ENCODE results near the gene CRYBG3. TPM values are rescaled to one million over a fixed set of nuclear protein-coding genes. Genes with fewer than 3 reads are reported as not detected.

The CRYBG3 gene
- total RNA-seq, 1 donor from 2014 or later: 6.5 TPM

- no peaks in the 10 kb centered on the region for H3K4me1 Mint-ChIP-seq
- peaks cover 14% of the 10 kb centered on the region for H3K36me3 Mint-ChIP-seq (ENCODE audit: low read depth)
- no peak overlapping the region for H3K4me3 Mint-ChIP-seq
- peaks cover 4% of the 10 kb centered on the region for H3K9me3 Mint-ChIP-seq
- TF ChIP-seq CTCF (conservative IDR thresholded peaks at IDR 0.05): no peak
- no peak overlapping the region for H3K27ac Mint-ChIP-seq (ENCODE audit: unreplicated experiment)
- DNase-seq (ENCODE audit: low read depth, low spot score): no peak
- H3K27me3 Mint-ChIP-seq (ENCODE audit: low read depth): no peaks in the 10 kb centered on the region
Observed at GRCh38 chr3:97871801-97872524, 50.2 kb downstream of the CRYBG3 start.

- no peak for TF ChIP-seq CTCF (conservative IDR thresholded peaks at IDR 0.05)
- DNase-seq (ENCODE audit: low read depth, low spot score): no peak
- no peak overlapping the region for H3K27ac Mint-ChIP-seq (ENCODE audit: unreplicated experiment)
- no peak overlapping the region for H3K4me3 Mint-ChIP-seq
- no peaks in the 10 kb centered on the region for H3K27me3 Mint-ChIP-seq (ENCODE audit: low read depth)
- H3K9me3 Mint-ChIP-seq: peaks cover 4% of the 10 kb centered on the region
- no peaks in the 10 kb centered on the region for H3K4me1 Mint-ChIP-seq
- peaks cover 14% of the 10 kb centered on the region for H3K36me3 Mint-ChIP-seq (ENCODE audit: low read depth)
Observed at GRCh38 chr3:97872525-97873042, 50.8 kb downstream of the CRYBG3 start.

- Mint-ChIP-seq H3K27ac (ENCODE audit: unreplicated experiment) (no peak overlapping the region), H3K4me1 (no peaks in the 10 kb centered on the region), H3K4me3 (no peak overlapping the region), H3K27me3 (ENCODE audit: low read depth) (no peaks in the 10 kb centered on the region), H3K9me3 (peaks cover 4% of the 10 kb centered on the region), H3K36me3 (ENCODE audit: low read depth) (peaks cover 5% of the 10 kb centered on the region)
- no peak for DNase-seq (ENCODE audit: low read depth, low spot score)
- no peak for TF ChIP-seq CTCF (conservative IDR thresholded peaks at IDR 0.05)
Observed at GRCh38 chr3:97880267-97880666, 58.5 kb downstream of the CRYBG3 start.

GRCh38 chr3:97882975-97883598 lies 61.3 kb downstream of the CRYBG3 start:
- Mint-ChIP-seq H3K9me3 (no peaks in the 10 kb centered on the region), H3K4me1 (no peaks in the 10 kb centered on the region), H3K27ac (ENCODE audit: unreplicated experiment) (no peak overlapping the region), H3K27me3 (ENCODE audit: low read depth) (no peaks in the 10 kb centered on the region), H3K4me3 (no peak overlapping the region), H3K36me3 (ENCODE audit: low read depth) (peaks cover 7% of the 10 kb centered on the region)
- DNase-seq (ENCODE audit: low read depth, low spot score): no peak
- TF ChIP-seq CTCF (conservative IDR thresholded peaks at IDR 0.05): no peak

- H3K27me3 Mint-ChIP-seq (ENCODE audit: low read depth): no peaks in the 10 kb centered on the region
- H3K4me3 Mint-ChIP-seq: no peak overlapping the region
- TF ChIP-seq CTCF (conservative IDR thresholded peaks at IDR 0.05): no peak
- no peak overlapping the region for H3K27ac Mint-ChIP-seq (ENCODE audit: unreplicated experiment)
- H3K4me1 Mint-ChIP-seq: no peaks in the 10 kb centered on the region
- H3K9me3 Mint-ChIP-seq: no peaks in the 10 kb centered on the region
- DNase-seq (ENCODE audit: low read depth, low spot score): no peak
- H3K36me3 Mint-ChIP-seq (ENCODE audit: low read depth): peaks cover 7% of the 10 kb centered on the region
Observed at GRCh38 chr3:97883736-97884135, 61.9 kb downstream of the CRYBG3 start.
